B cell (primary cell): ENCODE measurements around the gene RPL10A. TPM values are rescaled to one million over a fixed set of nuclear protein-coding genes. Genes with fewer than 3 reads are reported as not detected.

Source experiments
- ATAC-seq: fragments of 200-7000 bp; cut with Tn5 transposase; one replicate; pipeline ENCODE4 v1.10.0; 2021; ENCODE audit warnings: low read depth, mild to moderate bottlenecking, moderate number of reproducible peaks, moderate library complexity
- CTCF ChIA-PET: fragments of 350-600 bp; sonication (Branson Sonifier 250); formaldehyde crosslinking; loops from one replicate; lab custom pipeline; 2021; ENCODE audit warnings: antibody characterized with exemption, inconsistent platforms; lab: Charles Lee
- POLR2A ChIA-PET: fragments of 350-600 bp; sonication (Branson Sonifier 250); formaldehyde crosslinking; loops from one replicate; lab custom pipeline; 2021; ENCODE audit warnings: antibody characterized with exemption; lab: Charles Lee
- DNase-seq: peaks from one replicate; pipeline ENCODE4 v3.0.0; 2013
- H2AFZ ChIP-seq: 2 replicates; pipeline ENCODE4 v1.6.1; 2012; ENCODE audit warnings: mild to moderate bottlenecking, low read depth, low read length; ENCODE audit not compliant: insufficient read depth, poor library complexity, severe bottlenecking
- H3K27ac ChIP-seq, 2 donors: 1 replicate in 1 of 2; 2 replicates in 1 of 2; pipeline ENCODE4 v1.5.1; 2012 to 2013; ENCODE audit warnings: low read length in 2 of 2, mild to moderate bottlenecking in 2 of 2, moderate library complexity in 1 of 2
- H3K27me3 ChIP-seq, 4 experiments: fragments of 200-600 bp in 1 of 4; sonication (generic) in 1 of 4; replicated peaks in 1 of 4; 1 replicate in 2 of 4; 2 replicates in 2 of 4; pipeline versions ENCODE4 v1.6.1 to v1.7.0; 2013 to 2016; ENCODE audit warnings: low read length in 3 of 4, mild to moderate bottlenecking in 2 of 4, mixed read lengths in 1 of 4, moderate library complexity in 1 of 4; ENCODE audit not compliant: insufficient read depth in 4 of 4, control insufficient read depth in 3 of 4; ENCODE audit errors: control extremely low read depth in 1 of 4
- H3K36me3 ChIP-seq, 2 experiments: replicated peaks in 1 of 2; 1 replicate in 1 of 2; 2 replicates in 1 of 2; pipeline versions ENCODE4 v1.6.1 to v1.7.1; 2013; ENCODE audit warnings: low read length in 1 of 2; ENCODE audit not compliant: insufficient read depth in 2 of 2, control insufficient read depth in 1 of 2; ENCODE audit errors: control extremely low read depth in 1 of 2, extremely low read depth in 1 of 2
- H3K4me1 ChIP-seq, 2 donors: fragments of 200-600 bp in 1 of 2; sonication (generic) in 1 of 2; 1 replicate in 1 of 2; 2 replicates in 1 of 2; pipeline versions ENCODE4 v1.5.1 to v1.6.1; 2013 to 2017; ENCODE audit warnings: low read length in 2 of 2; ENCODE audit not compliant: control insufficient read depth in 2 of 2, insufficient read depth in 2 of 2
- H3K4me2 ChIP-seq: replicated peaks from 2 replicates; pipeline ENCODE3; 2012; ENCODE audit warnings: mild to moderate bottlenecking, low read depth, low read length; ENCODE audit not compliant: poor library complexity, severe bottlenecking
- H3K4me3 ChIP-seq, 5 experiments: fragments of 200-600 bp in 1 of 5; sonication (generic) in 1 of 5; 1 replicate in 3 of 5; 2 replicates in 2 of 5; pipeline versions ENCODE4 v1.5.1 to v1.7.0; 2011 to 2016; ENCODE audit warnings: low read length in 4 of 5, mild to moderate bottlenecking in 4 of 5, low read depth in 2 of 5, control low read depth in 1 of 5, moderate library complexity in 1 of 5; ENCODE audit not compliant: insufficient read depth in 1 of 5; ENCODE audit errors: control extremely low read depth in 1 of 5, extremely low read depth in 1 of 5
- H3K79me2 ChIP-seq: fragments of 200-600 bp; sonication (generic); one replicate; pipeline ENCODE4 v1.6.0; 2016; ENCODE audit warnings: low read length; ENCODE audit not compliant: control insufficient read depth, insufficient read depth
- H3K9ac ChIP-seq: fragments of 200-600 bp; sonication (generic); 2 replicates; pipeline ENCODE4 v1.6.1; 2017; ENCODE audit warnings: mild to moderate bottlenecking, low read length, moderate library complexity
- H3K9me3 ChIP-seq, 3 donors: one replicate each; pipeline versions ENCODE4 v1.6.1 to v1.7.1; 2013; ENCODE audit warnings: low read length in 2 of 3; ENCODE audit not compliant: control insufficient read depth in 2 of 3, insufficient read depth in 1 of 3; ENCODE audit errors: control extremely low read depth in 1 of 3
- H4K20me1 ChIP-seq: 2 replicates; pipeline ENCODE4 v1.6.0; 2012; ENCODE audit warnings: mild to moderate bottlenecking, low read length; ENCODE audit not compliant: insufficient read depth, control insufficient read depth, poor library complexity, severe bottlenecking
- H3K27ac Mint-ChIP-seq: one replicate; pipeline ENCODE4 v1.8.0; 2021; ENCODE audit warnings: mixed read lengths
- H3K27me3 Mint-ChIP-seq: one replicate; pipeline ENCODE4 v1.8.0; 2021; ENCODE audit warnings: mixed read lengths
- H3K4me1 Mint-ChIP-seq: one replicate; pipeline ENCODE4 v1.8.0; 2021; ENCODE audit warnings: mixed read lengths
- H3K4me3 Mint-ChIP-seq: one replicate; pipeline ENCODE4 v1.8.0; 2021; ENCODE audit warnings: mixed read lengths
- H3K9me3 Mint-ChIP-seq: one replicate; pipeline ENCODE4 v1.8.0; 2022; ENCODE audit warnings: mixed read lengths; ENCODE audit not compliant: insufficient read depth
- CTCF ChIP-seq: fragments of 200-600 bp; IDR thresholded peaks from one replicate; pipeline ENCODE4 v1.8.0; 2022; ENCODE audit warnings: antibody characterized with exemption, mild to moderate bottlenecking
- EZH2 ChIP-seq: IDR thresholded peaks from 2 replicates; pipeline ENCODE4 v1.6.1; 2012; ENCODE audit warnings: borderline replicate concordance, low read depth, mild to moderate bottlenecking, moderate library complexity, low read length; ENCODE audit not compliant: insufficient read depth, poor library complexity, severe bottlenecking
- WGBS: methylation state at CpG from one replicate; pipeline ENCODE4 v1.1.5; 2013; ENCODE audit warnings: missing lambda C conversion rate; ENCODE audit not compliant: insufficient coverage; 5-methylcytosine and 5-hydroxymethylcytosine counted together
- intact Hi-C: fragments of 100-400 bp; cut with micrococcal nuclease; formaldehyde crosslinking; loops from one replicate; pipeline ENCODE4 v1.10.0; 2022
- polyA plus RNA-seq: library from polyadenylated mRNA; depleted of rRNA; stranded (reverse); fragments of >200 nt; gene quantifications from 2 replicates; pipeline ENCODE4 v1.2.3, GENCODE V29; 2012
- total RNA-seq, 2 donors: library from RNA; stranded (reverse); fragments of 120-200 nt in 1 of 2; gene quantifications; 1 replicate in 1 of 2; 2 replicates in 1 of 2; pipeline versions ENCODE4 v1.2.3 to v1.2.4, GENCODE V29; 2013 to 2022

RPL10A gene
- total and polyA plus RNA-seq, 2 donors (not counting 1 experiment from before 2014, with no cell fraction given) = 1,687 to 3,150 TPM

DNA sequence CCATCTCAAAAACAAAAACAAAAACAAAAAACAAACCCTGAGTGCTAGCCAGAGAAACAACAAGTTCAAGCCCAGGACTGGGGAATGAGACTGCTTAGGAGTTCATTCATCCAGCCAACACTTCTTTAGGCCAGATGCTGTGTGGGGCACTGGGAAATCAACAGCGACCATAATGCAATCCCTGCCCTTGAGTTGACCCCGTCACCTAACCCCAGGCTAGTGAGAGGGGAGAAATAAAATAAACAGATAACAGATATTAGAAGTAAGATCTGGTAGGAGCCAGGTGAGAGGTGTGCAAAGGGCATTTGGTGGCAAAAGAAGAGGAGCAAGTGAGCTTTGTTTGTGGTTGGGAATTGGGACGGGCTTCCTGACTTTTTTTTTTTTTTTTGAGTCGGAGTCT lies 4.9 kb upstream of the RPL10A start:
- ChIA-PET POLR2A (interaction anchor here (0.6 to 0.7 kb wide), 2 partner anchors 977 to 1267 kb away, joined by 3 to 7 read pairs; no protein-coding TSS in a partner anchor), CTCF (interaction anchor here (1.0 kb wide), 2 partner anchors 119 to 136 kb away, joined by 3 to 4 read pairs; no protein-coding TSS in a partner anchor)
- Histone ChIP-seq H3K9ac (no peak overlapping the region), H4K20me1 (no peaks in the 10 kb centered on the region), H3K4me1 (peaks cover 4 to 7% of the 10 kb centered on the region in 2 donors), H2AFZ (no peak overlapping the region), H3K4me2 (no peak overlapping the region), H3K27me3 (no peaks in the 10 kb centered on the region), H3K79me2 (peaks cover under 1% of the 10 kb centered on the region), H3K4me3 (no peak overlapping the region), H3K27ac (no peak overlapping the region), H3K9me3 (no peaks in the 10 kb centered on the region), H3K36me3 (peaks cover 6 to 14% of the 10 kb centered on the region in 2 experiments)
- WGBS = no CpG with 5 or more reads among the region's 4 CpGs
- TF ChIP-seq CTCF = no peak
- TF ChIP-seq EZH2 = no peak
- Mint-ChIP-seq H3K27ac (no peak overlapping the region), H3K4me1 (peaks cover 10% of the 10 kb centered on the region), H3K4me3 (no peak overlapping the region), H3K9me3 (no peaks in the 10 kb centered on the region), H3K27me3 (no peaks in the 10 kb centered on the region)
- ATAC-seq (no peak), DNase-seq (no peak)
- intact Hi-C loops = no loop called here

DNA sequence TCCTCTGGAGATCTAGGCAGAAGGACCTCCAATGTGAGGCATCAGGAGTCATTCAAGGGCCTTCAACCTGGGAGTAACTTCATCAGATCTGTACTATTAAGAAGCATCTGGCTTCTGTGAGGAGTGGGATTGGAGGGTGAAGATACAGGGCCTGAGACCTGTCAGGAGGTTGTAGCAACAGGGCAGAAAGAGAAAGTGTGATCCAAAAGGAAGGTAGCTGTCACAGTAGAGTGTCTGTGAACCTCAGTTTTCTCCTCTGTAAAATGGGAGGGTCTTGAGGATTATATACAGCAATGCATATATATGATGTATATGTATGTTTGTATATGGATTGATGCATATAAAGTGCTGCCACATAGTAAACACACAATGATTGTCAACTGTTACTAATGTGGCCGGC lies 2.6 kb upstream of the RPL10A start:
- H3K4me1 ChIP-seq = peaks cover 19 to 27% of the 10 kb centered on the region in 2 donors
- Mint-ChIP-seq H3K9me3 (no peaks in the 10 kb centered on the region), H3K4me1 (peaks cover 27% of the 10 kb centered on the region), H3K27me3 (no peaks in the 10 kb centered on the region), H3K27ac (no peak overlapping the region), H3K4me3 (no peak overlapping the region)
- POLR2A ChIA-PET = no interaction called here
- TF ChIP-seq CTCF = no peak
- no peak for TF ChIP-seq EZH2
- no CpG with 5 or more reads among the region's 1 CpG for WGBS
- no peak overlapping the region for H3K27ac ChIP-seq
- CTCF ChIA-PET = interaction anchor here (1.2 to 7.9 kb wide), 4 partner anchors 13 to 270 kb away, joined by 3 to 127 read pairs (median 36); partner anchors contain the start of genes DEF6, FANCE and PPARD
- no peak overlapping the region for H3K4me3 ChIP-seq
- H4K20me1 ChIP-seq = peaks cover 21% of the 10 kb centered on the region
- H3K9me3 ChIP-seq = no peaks in the 10 kb centered on the region
- H3K9ac ChIP-seq = no peak overlapping the region
- no peak overlapping the region for H3K4me2 ChIP-seq
- H3K36me3 ChIP-seq = peaks cover 3 to 22% of the 10 kb centered on the region in 2 experiments
- no peaks in the 10 kb centered on the region for H3K27me3 ChIP-seq
- intact Hi-C loops = loop anchor here (5.0 kb wide), 1 partner anchor 267 kb away; no protein-coding TSS in a partner anchor
- no peak overlapping the region for H2AFZ ChIP-seq
- peaks cover 8% of the 10 kb centered on the region for H3K79me2 ChIP-seq
- no peak for DNase-seq
- ATAC-seq = no peak
